Hematopoietic multipotent progenitor cell treated with erythropoietin and hydrocortisone succinate and interleukin-3 and kit ligand, for 8 days (in vitro differentiated cells): ENCODE data around the gene WBP2NL.
"Not testable (repeated sequence)": the region's sequence is repeated elsewhere in the genome, so short reads cannot be mapped to it uniquely, and the experiment has no call there.

Experiments used
- DNase-seq: peaks from one replicate; pipeline ENCODE4 v3.0.0-alpha.2; 2015

The WBP2NL gene, protein sequence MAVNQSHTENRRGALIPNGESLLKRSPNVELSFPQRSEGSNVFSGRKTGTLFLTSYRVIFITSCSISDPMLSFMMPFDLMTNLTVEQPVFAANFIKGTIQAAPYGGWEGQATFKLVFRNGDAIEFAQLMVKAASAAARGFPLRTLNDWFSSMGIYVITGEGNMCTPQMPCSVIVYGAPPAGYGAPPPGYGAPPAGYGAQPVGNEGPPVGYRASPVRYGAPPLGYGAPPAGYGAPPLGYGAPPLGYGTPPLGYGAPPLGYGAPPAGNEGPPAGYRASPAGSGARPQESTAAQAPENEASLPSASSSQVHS

DNA sequence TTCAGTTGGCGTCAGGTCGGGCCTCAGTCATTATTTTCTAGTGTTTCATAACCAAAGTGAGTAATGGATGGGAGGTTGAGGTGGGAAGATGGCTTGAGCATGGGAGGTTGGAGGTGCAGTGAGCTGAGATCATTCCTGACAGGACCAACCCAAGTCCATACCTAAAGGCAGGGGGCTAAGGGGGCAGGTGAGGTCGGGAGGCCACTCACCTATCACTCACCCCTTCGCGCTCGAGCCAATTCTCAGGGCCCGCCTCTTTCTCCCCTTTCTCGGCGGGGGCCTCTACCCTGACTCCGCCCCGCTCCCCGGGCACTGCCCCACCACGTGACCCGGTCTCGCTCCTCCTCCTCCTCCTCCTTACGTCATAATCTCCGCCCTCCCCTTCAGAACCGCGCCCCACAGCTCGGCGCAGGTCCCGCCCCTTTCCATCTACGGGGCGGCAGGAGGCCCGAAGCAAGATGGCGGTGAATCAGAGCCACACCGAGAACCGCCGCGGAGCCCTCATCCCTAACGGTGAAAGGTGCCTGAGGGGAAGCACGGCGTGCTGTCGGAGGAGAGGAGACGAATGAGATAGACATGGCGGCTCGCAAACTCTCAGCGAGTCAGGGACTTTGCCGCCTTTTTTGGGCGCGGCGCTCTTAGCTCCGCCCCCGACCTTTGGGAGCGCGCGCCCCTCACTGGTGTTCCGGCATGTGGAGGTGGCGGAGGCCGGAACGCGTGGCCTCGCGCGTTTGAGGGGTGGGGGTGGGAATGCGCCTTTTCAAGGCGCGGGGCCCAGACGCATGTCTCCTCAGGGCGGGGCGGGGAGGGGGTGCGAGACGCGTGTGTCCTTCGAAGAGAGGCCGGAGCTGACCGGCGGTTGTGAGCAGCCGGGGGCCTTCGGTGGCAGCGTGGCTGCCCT, at the start of gene WBP2NL:
TSS of gene WBP2NL (plus strand) at position 428 of the 901 bp plus-strand sequence. CDS start at position 459, 31 bp downstream.
- peak; percentile 80 for DNase-seq

DNA sequence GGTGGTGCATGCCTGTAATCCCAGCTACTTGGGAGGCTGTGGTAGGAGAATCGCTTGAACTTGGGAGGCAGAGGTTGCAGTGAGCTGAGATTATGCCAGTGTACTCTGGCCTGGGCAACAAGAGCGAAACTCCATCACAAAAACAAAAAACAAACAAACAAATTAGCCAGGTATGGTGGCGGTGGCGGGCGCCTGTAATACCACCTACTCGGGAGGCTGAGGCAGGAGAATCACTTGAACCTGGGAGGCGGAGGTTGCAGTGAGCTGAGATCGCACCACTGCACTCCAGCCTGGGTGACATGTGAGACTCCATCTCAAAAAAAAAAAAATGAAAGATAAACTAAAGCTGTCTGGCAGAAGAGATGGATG, 49.7 kb upstream of the WBP2NL start:
- not testable (repeated sequence) for DNase-seq

DNA sequence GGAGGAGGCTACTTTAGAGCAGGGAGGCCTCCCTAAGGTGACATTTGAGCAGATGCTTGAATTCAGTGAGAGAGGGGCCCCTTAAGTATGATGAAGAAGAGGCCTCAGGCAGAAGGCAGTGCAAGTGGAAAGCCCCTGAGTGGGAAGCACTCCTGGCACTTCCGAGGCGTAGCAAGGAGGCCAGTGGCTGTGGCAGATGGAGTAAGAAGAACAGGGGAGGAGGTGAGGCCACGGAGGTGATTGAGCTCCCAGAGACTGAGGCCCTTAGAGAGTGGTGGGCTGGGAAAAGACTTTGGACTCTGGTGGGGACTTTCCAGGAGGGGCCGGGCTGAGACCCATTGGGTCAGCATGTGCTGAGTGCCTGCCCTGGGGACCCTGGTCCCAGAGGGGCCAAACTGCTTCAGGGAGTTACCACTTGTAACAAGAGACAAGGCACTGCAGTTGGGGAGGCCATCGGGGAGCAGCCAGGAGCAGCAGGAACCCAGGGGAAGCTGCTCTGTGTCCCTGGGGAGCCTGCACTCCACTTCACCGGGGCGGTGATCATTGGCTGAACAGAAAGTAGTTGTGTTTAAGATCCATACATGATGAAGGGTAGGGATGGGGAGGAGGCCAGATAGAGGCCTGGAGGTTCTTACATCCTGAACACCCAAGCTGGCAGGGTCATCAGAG, 49.2 kb upstream of the WBP2NL start:
- no peak for DNase-seq

DNA sequence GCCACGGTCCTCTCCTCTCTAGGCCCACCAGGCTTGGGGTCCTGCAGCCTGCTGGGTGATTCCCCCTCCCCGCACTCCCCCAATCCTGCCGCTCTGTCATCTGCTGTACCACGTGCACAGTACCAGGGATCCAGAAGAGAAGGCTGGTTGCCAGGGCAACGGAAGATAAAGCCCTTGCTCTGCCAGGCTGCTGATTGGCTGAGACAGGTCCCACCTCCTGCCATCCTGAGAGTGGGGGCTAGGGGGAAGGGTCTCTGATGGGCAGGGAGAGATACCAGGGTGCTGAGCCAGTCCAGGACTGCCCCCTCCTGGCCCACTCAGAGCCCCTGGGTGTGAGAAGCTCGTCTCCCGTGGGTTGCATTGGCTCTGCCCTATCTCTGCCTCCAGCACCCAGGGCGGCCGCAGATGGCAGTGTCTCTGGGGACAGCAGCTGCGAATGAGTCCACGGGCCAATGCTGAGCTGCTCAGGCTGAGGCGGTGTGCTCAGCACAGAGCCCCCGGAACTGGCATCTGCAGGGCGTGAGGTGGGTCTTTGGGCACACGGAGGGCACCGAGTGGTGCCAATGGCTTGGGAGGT, 46.6 kb upstream of the WBP2NL start, which contains the start of gene SMIM45:
TSS of gene SMIM45 (plus strand) at position 253 of the 577 bp plus-strand sequence.
- DNase-seq, result peak; percentile 48

DNA sequence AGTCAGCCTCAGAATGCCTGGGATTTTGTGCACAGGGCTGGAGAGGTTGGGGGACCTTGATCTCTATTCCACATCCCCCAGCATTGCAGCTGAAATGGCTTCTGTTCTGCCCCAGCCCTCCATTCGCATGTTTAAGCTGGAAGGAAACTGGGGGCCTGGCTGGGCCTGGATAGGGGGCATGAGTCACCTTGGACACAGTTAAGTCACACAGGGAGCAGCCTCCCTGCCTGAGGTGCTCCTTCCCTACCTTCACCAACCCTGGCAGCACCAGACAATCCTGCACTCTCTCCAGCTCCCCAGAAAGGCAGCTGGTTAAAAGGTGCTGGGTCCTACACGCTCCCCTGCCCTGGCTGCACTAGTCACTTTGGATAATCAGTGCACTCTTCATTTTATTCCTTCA, 45.9 kb upstream of the WBP2NL start:
- DNase-seq, result no peak

DNA sequence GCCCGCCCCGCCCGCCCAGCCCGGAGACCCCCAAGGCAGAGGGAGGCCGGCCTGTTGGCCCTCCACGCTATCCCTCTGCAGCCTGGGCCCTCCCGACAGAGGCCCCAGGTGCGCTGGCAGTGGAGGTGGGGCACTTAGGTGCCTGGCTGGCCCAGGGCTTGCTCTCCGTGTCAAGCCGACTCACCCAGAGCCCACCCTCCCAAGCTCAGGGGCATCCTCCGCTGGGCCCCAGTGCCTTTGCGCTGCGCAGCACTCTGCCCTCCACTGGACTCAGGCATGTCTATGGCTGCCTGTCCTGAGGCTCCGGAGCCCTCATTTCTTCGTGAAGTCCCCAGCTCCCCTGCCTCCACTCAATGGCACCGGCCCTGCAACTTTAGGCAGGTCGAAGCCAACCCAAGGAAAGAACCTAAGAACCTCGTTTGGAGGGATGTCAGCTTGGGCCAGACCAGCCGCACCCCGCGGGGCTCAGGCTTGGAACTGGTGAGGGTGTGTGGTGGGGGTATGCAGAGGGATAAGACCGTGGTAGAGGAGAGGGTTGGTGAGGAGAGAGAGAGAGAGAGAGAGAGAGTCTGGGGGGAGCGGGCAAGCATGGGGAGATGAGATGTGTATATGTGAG, 40.5 kb upstream of the WBP2NL start:
- no peak for DNase-seq

DNA sequence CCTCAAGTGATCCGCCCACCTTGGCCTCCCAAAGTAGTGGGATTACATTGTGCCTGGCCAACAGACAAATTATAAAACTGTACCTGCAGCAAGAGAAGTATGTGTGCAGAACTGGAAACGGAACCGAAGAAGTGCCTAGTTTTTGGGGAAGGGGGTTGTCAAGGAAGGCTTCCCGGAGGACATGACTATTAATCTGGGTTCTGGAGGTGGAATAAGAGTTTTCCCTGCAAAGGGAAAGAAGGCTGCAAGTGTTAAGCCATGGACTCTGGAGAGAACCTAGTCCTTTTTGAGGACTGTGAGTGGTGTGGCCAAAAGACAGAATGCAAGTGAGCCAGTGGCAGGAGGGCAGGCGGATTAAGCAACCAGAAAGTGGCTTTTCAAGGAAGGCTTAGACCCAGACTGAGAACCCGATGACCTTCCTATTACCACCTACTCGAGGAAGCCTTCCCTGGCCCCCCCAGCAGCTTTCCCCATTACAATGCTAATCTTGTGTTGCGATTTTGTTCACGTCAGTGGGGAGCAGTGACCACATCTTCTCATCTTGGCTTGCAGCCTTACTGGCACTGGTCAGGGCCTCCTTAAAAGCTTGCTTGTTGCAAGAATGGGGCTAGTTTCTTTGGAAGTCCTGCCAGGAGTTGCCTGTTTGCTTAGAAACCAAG, 35.0 kb upstream of the WBP2NL start:
- DNase-seq, result no peak

DNA sequence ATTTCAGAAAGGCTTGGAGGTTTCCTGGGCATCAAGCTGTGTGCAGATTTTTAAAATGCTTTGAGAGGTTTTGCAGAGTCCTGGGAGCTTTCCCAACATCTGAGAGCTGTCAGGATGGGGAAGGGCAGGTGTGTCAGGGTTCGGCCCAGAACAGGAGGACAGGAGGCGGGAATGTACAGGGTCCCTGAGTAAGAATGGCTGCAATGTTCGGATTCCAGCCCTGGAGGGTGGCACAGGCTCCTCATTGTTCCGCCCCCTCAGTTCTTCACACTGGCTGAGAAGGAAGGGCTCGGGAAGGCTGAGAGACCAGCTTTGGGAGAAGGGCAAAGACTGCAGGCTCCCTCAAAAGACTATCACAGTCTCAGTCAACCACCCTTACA, 34.5 kb upstream of the WBP2NL start:
- DNase-seq, result no peak

DNA sequence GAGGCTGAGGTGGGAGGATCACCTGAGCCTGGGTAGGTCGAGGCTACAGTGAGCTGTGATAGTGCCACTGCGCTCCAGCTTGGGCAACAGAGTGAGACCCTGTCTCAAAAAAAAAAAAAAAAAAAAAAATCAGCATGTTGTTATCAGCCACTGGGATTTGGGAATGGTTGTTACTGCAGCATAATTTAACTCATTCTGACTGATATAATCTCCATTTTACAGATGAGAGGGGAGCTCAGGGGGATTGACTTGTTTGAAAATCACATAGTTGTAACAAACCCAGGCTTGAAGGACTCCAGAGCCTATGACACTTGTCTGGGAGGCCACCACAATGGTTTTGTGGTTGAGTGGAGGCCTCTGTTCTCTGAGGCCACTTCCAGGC, 32.4 kb upstream of the WBP2NL start:
- no peak for DNase-seq

DNA sequence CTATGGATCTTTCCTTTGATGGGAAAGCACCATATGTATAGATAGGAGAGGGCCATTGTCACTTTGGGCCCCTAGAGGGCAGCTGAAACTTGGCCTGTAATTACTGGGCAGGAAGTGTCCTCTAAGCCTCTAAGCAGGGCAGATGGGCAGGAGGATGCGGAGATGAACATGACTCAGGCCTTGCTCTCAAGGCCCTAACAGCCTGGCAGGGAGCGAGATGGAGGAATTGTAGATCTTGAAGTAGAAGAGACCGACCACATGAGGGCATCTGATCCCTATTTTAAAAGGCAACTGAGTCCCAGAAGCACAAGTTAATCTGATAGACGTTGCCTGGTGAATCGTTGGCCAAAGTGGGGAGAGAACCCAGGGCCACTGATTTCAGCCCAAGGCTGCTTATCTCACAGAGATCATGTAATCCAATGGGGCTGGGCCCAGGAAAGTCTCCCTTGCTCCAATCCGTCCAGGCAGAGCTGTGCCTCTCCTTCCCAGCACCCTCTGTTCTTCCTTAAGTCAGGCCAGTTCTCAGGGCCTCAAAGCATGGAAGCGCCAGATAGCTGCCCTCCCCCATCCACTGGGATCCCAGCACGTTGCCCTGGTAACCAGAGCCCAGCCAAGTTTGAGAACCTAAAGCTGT, 31.9 kb upstream of the WBP2NL start:
- peak; percentile 87 for DNase-seq

DNA sequence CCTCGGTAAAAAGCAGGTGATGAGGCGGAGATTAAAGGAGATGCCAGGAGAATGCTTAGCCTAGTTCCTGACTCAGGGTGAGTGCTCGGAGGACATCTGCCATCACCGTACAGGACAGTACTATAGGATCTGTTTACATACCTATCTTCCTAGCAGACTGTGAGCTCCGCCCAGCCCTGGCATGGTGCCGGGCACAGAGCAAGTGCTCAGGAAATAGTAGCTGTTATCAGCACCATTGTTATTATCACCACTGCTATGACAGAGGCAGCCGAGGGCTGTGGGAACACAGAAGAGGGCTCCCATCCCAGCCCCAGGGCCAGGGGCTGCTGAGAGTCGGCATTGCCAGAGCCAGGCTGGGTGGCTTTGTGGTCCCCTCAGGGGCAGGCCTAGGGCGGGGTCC, 30.0 kb upstream of the WBP2NL start:
- DNase-seq, result peak; percentile 94

DNA sequence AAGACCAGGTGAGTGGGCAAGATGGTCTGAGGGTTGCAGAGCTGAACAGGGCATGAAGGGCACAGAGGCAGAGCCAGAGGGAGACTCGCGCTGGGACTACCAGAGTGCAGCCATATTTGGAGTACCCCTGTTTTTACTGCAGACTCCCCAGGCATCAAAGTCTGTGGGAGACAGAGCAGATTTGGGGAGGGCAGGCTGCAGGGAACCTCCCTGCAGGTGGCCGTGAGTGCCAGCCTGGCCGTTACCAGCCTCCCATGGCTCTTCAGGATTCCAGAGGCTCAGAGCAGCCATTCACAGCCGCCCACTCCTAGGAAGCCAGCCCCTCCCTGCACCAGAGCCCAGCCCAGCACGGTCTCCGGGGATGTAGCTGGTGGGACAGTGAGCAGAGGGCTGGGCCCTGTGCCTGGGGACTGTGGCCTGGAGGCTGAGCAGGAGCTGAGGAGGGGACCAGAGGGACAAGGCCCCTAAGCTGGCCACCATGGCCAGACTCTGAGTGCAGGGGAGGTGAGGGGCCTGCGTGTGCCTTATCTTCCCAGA, 29.4 kb upstream of the WBP2NL start, which contains the start of gene SEPTIN3:
TSS of gene SEPTIN3 (plus strand) at position 334 of the 537 bp plus-strand sequence. CDS start 2,050 bp downstream, outside the sequence.
- no peak for DNase-seq

DNA sequence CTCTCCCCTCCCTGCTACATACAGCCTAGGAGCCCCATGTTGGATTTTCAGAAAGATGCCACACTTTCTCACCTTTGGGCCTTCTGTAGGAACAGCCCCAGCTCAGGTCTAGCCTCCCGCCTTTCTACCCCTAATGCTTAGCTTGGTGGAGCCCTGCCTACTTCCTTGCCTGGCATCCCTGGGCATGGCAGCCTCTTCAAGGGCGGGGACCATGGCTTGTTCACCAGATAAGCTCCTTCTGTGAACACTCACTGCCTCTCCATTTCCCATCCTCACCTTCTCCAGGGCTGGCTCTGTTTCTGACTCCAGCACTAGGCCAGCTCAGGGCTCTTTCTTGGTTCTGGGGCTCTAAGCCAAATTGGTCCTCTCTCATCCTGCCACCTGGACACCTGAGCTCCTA, 28.0 kb upstream of the WBP2NL start:
- DNase-seq, result peak; percentile 84

DNA sequence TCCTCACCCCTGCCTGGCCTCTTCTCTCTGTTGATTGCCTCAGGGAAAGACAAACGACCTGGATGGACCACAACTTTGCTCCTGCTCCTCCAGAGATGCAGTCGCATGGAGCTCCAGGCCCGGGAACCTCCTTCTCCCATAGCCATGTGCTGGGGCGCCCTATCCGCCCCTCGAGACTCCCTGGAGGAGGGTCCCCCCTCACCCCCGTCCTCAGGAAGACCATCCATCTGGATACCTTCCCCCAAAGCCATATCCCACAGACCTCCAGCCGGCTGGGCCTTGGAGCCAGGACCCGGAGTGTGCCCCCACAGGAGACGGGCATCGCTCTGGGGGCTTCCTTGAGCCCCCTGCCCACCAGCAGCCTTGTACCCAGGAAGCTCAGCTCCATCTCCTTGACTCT, 27.2 kb upstream of the WBP2NL start:
- DNase-seq, result no peak

DNA sequence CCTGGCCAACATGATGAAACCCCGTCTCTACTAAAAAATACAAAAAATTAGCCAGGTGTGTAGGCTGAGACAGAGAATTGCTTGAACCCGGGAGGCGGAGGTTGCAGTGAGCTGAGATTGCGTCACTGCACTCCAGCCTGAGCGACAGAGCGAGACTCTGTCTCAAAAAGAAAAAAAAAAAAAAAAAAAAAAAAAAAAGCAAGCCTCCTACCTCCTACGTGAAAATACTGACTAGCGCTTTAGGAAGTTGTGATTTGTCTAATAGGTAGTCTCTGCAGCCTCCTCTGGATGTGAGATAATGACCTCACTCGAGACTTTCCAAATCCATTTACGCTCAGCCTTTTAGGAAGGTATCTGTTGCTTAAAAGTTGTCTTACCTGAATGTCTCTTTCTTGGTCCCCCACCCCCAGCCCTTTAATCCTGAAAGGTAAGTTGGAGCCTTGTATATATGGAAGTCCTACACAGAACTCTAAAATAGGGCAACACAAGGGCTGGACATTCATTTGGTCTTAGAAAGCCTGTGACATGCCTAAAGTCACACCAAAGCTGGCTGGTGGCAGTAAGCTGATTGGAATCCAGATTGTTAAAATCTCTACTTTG, 23.8 kb upstream of the WBP2NL start:
- DNase-seq, result no peak

DNA sequence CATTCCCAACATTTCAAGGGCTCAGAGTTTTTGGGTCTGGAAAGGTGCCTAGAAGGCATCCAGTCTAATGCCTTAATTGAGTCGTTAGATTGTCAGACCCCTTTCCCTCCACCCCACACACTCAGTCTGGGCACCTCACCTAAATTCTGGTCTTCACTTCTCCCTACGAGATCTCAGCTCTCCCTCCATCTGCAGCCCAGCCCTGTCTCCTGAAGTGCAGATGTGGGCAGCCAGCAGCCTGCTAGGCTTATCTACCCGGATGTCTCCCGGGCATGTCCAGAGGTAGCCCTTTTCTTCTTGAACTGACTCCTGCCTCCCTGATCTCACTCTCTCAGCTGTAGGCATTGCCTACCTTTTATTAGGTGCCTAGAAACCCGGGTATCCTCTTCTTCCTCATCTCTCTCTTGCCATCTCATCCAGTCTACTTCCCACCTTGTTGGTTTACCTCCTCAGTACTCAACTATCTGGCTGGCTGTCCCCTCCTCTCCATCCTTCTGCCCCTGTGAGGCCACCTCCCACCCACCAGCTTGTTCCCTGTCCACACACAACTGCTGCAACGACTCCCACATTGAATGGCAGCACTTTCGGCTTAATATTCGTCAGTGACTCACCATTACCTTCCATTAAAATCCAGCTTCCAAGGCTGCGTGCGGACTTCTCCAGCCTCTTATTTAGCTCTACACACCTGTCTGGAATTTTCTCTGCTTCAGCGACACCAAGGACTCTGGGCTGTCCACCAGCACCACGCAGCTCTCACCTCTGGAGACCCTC, 23.1 kb upstream of the WBP2NL start:
- no peak for DNase-seq

DNA sequence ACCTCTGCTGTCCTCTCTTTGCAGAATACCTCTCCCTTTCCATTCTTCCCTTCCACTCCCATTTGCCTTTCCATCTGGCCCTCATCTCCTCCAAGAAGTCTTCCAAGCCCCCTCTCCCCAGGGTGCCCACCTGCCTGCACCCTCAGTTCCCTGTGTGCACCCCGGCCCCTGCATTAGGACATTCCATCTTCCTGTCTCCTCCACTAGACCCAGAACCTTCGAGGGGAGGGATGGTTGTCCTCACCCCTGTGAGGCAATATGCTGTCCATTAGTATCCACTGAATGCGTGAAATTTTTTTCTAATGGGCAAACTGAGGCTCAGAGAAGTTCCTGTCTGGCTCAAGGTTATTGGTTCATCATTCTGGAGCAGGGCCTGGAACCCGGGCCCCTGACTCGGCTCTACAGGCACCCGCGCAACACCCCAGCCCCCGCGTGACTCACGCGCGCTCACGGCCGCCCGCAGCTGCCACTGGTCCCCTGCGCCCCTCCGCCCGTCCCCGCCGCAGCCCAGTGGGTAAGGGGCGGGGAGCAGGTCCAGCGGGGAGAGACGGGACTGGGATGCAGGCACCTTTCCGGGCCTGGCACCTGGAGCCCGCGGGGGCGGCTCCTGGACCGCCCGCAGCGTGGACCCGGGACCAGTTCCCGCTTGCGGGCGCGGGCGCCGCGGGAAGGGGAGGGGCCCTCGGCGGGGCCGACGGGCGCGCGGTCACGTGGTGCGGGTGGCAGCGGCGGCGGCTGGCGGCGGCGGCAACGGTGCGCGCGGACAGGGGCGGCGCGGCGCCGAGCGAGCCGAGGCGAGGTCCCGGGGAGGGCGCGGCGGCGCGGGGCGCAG, 22.3 kb upstream of the WBP2NL start:
- DNase-seq, result no peak

DNA sequence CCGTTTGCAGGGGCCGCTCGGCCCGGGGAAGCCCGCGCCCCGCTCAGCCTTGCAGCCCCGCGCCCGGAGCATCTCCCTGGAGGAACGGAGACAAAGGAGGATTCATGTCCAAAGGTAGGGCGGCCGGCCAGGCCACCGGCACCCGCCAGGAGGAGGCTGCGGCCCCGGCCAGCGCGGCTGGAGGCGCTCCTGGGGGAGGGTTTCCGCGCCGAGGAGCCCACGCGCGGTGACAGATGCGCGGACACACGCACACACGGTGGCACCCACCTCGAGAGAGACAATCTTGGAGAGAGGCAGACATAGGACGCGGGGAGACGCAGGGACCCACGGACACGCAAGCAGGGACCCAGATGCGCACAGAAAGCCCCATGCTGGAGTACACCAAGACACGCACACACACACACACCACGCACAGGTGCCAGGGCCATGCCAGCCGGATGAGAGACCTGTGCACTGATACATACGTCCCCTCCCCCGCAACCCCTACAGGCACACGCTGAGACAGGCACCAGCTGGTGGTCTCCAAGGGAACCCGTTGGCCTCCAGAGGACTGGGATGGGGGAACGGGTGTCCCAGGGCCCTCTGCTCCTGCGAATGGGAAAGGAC, 21.5 kb upstream of the WBP2NL start:
- DNase-seq, result no peak

DNA sequence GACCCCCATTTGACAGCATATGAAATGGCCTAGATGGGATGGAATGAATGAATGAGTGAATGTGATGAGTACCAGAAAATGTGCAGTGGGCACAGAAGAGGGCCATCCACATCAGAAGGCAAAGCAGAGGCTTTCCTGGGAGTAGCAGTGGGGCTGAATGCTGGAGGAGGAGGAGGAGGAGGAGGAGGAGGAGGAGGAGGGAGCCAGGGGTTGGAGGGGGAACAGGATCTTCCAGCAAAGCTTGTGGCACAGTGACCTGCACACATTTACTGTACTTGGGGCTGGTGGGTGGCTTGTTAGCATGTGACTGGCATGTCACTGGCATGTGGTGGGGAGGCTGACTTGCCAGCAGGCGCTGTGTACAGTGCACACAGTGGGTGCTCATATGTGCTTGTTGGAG, 19.9 kb upstream of the WBP2NL start:
- no peak for DNase-seq
